Hematopoietic multipotent progenitor cell treated with erythropoietin and hydrocortisone succinate and interleukin-3 and kit ligand, for 8 days (in vitro differentiated cells): ENCODE data around the gene DNAJC2.

ENCODE experiments used
- DNase-seq: peaks from one replicate; pipeline ENCODE4 v3.0.0-alpha.2; 2015

Gene DNAJC2, protein sequence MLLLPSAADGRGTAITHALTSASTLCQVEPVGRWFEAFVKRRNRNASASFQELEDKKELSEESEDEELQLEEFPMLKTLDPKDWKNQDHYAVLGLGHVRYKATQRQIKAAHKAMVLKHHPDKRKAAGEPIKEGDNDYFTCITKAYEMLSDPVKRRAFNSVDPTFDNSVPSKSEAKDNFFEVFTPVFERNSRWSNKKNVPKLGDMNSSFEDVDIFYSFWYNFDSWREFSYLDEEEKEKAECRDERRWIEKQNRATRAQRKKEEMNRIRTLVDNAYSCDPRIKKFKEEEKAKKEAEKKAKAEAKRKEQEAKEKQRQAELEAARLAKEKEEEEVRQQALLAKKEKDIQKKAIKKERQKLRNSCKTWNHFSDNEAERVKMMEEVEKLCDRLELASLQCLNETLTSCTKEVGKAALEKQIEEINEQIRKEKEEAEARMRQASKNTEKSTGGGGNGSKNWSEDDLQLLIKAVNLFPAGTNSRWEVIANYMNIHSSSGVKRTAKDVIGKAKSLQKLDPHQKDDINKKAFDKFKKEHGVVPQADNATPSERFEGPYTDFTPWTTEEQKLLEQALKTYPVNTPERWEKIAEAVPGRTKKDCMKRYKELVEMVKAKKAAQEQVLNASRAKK

DNA sequence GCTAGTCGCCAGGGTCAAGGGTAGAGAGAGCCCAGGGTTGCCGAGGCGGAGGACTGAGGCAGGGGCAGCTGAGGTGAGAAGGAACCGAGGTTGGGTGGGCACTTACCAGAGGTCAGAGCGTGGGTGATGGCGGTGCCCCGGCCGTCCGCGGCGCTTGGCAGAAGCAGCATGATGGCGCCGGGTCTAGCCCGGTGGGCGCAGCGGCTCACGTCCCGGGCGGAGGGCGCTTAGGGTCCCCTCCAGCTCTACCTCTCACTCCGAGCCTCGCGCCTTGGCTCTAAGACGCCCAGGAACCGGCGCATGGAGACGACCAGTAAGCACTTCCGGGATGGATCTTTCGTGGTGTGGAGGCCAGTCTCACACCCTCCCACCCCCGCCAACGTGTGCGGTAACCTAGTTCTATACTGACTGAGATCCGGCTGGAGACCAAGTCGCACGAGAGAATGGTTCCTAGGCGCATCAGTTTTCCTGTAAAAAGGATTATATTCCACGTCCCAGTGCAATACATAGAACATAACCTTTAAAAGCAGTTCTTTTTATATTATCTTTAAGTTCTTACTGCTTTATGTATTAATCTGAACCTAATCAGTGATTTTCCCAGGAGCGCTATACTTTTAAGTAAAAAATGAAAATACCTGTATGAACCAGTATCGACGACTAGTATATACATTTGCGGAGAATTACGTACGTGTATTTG lies at the start of gene DNAJC2:
Gene DNAJC2, minus strand, starts transcription at position 315 of the 697 bp plus-strand sequence. Its CDS starts 145 bp downstream, at position 170.
- DNase-seq = peak; percentile 94

DNA sequence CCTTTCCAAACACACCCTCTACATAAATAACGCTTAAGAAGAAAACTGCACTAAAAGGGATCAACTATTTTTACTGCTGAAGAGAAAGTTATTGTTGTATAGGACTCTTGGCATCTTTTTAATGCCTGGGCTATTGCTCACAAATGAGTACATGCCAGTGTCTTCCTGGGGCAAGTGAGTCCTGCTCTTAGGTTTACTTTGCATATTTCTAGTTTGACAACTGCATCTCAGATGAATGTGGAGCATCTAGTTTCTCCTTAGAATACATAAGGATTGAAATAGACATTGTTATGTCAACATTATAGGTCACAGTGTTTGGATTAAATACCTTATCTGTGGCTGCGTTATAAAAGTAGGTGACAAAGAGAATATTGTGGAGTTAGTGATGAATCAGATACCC lies 47.4 kb upstream of the DNAJC2 start:
- no peak for DNase-seq

DNA sequence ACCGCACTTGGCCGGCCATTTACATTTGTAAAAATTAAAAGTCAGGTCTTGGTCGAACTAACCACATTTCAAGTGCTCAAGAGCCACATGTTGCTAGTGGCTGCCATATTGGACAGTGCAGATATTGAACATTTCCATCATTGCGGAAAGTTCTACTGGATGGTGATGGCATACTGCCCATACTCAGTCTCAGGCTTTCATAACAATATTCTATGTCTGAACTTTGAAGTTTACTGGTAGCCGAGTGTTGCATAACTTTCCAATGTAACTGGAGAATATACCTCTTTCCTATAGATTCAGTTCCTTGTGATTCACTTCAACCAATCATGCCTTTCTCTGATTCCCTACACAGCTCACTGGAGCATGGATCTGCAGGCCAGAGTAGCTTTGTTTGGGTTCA lies 46.6 kb upstream of the DNAJC2 start:
- DNase-seq = no peak

DNA sequence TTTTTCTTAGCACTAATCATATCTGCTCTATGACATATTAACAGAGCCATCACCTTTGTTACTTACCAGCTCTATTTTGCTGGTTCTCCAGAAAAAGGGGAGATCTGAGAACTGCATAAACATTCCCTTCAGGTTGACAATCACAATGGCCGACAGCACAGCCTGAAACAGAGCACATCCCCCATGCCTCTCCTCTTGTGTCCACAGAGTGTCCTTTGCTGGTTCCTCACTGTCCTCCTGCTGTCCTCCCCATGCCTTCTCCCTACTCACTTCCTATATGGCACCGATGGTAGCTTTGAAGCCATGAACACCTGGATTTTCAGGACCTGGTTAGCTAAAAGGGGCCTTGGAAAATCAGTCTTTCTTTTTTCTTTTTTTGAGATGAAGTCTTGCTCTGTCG lies 44.7 kb upstream of the DNAJC2 start:
- DNase-seq = no peak

DNA sequence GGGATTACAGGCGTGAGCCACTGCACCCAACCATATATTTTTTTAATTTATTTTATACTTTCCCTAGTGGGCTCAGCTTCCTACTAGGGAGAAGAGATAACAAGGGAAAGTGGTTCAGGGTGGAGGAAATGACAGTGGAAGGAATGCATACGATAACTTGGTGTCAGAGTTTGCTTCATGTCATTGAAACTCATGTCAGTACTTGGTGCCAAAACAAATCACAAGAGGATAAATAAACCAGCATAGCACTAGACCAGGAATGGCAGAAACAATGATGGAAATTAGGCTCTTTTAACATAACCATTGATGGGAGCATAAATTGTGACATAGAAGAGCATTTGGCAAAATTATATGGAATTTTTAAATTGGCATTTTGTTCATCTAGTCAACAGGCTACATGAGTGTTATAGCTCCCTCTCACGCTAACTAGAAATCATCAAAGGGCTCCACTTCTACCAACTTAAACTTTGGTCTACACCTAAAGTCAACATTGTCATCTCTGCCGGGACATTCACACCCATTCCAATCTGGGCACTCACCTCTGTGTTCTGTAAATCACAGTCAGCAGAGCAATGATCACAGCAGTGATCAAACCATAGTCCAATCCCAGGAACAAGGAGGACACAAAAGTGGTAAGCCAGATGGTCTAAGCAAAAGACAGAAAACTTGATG lies 44.0 kb upstream of the DNAJC2 start:
- no peak for DNase-seq

DNA sequence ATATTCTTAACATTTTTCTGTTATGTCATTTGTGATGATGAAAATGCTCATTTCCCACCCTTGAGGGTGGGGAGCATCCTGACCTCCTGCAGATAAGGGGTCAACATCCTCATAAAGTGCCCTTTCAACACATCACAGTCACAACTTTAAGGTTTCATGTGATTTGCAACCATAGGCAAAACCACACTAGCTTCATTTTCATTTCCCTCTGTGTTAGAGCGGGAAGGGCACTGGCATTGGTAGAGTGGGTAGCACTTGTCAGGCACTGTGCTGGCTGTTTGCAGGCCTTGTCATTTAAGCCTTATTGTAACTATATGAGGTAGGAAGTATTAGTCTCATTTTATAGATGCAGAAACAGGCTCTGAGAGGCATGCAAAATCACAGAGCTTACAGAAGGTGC lies 42.7 kb upstream of the DNAJC2 start:
- DNase-seq = no peak

DNA sequence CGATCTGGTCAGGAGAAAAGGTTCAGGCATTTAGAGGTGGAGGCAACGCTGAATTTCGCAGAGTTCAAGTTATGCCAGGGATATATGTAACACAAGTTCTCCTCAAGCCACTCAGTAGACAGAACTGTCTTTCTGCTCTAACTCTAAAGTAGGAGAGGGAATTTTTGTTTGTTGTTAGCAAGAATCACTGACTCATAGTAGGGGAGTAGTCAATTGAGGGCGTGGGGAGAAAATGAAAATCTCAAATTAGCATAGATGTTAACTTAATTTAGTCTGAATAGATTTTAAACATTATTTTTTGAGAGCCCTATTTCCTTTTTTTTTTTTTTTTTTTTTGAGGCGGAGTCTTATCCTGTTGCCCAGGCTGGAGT lies 37.5 kb upstream of the DNAJC2 start:
- DNase-seq = no peak

DNA sequence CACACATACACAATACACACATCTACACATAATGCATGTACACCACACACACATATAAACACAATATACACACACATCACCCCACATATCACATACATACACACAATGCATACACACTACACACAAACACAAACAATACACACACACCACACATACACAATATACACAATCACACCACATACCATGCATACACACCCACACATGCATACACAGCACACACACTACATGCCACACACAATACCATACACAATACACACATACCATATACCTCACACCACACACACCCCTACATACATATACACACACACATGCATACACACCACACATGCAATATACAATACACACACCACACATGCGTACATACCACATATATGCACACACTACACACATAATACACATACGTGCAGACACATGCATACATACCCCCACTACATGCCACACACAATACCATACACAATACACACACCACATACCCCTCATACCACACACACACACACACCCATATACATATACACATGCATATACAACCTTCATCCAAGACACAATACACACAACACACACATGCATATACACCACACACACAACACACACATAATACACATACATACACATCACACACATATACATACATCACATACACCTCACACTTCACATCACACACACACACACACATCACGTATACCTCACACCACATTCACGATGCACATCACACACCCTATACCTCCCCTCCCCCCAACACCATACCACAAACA lies 36.9 kb upstream of the DNAJC2 start:
- DNase-seq = no peak

DNA sequence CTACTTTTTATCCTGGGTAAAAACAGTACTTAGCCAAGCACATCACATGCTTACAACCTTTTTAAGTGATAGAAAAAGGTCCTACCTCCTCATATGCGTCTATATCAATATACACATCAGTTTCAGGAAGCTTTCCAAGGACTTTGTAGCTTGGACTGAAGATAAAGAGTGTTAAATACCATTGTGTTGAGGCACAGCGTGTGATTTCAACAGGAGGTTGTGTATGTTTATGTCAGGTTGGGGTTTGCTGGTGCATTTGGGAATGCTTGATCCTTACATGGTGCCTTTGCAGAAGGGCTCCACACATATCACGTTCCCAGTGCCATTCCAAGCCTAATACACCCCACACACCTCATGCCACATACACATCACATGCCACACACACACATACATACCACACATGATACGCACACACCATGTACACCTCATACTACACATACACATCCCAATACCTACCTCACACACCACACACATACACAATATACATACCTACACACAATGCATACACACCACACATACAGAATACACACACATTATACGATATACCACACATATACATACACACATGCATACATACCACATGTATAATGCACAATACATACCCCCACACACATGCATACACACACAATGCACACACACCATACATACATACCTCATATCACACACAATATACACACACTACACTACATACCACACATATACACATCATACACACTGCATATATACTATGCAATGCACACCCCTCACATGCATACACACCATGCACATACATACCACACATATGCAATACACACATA lies 36.0 kb upstream of the DNAJC2 start:
- no peak for DNase-seq

DNA sequence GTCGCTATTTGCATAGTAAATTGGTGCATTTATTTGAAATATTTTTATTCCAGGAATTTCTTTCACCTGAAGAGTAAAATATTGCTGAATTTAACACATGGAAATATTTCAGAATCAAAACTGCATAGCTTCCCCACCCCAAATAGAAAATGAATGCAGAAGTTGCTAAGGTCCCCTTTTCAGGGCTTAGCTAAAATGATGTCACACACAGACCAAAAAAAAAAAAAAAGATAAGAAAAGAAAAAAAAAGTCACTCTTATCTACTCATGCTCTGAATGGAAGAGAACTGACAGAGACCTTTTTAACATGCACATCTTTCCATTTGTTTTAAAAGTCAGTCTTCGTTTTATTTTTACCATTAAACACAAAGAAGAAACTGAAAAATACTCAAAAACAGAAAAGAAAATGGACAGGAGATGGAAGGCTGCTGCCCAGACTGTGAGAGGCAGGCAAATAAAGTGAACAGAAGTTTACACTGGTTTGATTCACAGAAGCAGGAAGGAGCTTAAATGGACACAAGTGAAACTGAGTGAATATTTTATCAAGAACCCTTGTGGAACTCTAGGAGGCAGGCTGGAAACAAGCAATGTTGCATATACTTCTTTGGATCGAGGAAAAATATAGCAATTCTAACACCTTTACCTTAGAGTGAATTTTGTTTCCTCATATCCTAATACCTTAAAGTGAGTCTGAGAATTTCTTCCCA lies 34.9 kb upstream of the DNAJC2 start:
- DNase-seq = no peak

DNA sequence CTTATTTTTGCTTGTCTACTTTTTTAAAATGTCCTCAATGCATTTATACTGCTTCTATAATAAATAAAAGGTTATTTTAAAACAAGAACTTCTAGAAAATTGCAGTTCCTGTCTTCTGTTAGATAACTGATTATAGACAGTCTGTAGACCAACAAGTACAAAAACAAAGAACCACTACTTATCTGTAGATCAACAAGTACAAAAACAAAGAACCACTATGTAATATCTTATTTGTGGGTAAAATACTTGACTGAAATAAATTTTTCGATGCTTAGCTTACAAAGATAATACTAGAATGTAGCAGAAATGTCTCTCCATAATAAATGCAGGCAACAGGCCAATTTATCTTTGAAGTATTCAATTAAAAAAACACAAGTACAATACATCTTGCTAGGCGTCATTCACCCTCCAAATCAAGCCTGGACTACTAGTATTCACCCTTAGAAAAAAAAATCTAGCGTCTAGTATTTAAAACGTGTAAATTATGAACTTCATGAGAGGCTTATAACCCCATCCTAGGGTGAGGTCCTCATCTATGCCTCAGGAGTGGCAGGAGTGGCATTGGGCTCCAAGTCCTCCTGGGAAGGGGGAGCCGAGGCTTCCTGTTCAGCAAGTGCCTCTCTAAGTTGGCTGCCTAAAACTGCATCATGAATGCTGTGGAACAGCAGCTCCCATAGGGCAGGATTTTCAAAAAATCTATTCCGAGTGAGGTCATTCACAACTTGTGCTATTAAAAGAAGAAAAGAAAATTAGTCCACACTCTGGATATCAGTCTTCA lies 29.5 kb upstream of the DNAJC2 start:
- DNase-seq = no peak

DNA sequence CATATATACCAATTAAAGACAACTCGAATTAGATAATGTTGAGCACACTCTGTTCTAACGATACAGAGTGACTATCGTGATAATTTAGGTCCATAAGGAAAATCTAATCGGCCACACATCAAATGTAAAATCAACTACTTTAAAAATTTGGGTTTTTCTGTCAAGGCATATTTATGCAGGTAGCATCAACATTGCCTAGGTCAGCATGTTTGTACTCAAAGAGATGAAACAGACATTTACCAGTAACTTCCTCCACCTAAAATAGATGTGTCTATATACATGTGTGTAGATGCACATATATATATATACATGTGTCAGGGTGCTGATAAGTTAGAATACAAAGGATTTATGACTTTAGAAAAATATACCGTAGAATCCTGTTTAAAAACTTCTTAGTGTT lies 24.9 kb upstream of the DNAJC2 start:
- DNase-seq = no peak

DNA sequence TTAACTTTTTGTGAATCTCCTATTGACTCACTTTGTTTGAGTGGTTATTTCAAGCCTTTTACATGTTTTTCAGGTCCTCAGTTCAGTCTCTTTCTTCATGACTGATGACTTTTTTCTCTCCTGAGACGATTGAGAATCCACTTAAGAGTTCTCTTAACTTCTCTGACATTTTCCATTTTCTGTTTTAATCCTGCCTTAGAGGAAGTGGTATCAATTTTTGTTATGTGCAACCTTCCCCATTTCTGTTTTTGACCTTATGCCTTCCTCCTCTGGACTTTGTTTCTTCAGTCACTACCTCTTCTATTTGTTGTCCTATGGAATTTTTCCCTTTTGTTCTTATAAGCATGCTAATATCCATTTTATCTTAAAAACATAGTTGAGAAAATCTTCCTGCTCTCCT lies 5.2 kb upstream of the DNAJC2 start:
- DNase-seq = no peak

DNA sequence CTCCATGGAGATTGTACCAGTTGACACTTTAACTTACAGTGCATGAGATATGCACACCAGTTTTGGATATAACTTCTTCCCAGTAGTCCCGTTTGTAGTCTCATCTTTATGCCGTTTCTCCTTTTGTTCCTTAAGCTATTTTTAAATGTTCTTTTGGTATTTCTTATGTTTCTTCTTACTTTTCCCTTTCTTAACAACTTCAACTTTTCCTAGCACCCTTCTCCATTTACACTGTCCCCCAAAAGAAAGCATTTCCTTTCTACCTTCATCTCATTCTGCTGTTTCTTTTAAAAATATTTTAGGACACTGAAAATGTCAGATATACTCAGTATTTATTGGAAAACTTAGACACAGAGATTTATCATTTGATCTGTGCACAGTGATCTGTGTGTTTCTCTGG lies 4.4 kb upstream of the DNAJC2 start:
- no peak for DNase-seq

DNA sequence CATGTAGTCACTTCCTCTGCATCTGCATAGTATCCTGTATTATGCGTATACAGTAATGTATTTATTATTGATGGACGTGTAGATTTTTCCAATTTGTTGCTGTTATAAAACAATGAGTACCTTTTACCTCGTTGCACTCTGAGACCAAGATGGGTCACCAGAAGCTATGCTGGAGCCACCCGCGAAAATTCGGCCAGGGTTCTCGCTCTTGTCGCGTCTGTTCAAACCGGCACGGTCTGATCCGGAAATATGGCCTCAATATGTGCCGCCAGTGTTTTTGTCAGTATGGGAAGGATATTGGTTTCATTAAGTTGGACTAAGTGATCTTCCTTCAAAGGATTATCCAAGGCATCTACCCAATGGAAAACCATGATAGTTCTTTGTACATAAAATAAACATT lies 3.9 kb upstream of the DNAJC2 start:
- peak; percentile 12 for DNase-seq

DNA sequence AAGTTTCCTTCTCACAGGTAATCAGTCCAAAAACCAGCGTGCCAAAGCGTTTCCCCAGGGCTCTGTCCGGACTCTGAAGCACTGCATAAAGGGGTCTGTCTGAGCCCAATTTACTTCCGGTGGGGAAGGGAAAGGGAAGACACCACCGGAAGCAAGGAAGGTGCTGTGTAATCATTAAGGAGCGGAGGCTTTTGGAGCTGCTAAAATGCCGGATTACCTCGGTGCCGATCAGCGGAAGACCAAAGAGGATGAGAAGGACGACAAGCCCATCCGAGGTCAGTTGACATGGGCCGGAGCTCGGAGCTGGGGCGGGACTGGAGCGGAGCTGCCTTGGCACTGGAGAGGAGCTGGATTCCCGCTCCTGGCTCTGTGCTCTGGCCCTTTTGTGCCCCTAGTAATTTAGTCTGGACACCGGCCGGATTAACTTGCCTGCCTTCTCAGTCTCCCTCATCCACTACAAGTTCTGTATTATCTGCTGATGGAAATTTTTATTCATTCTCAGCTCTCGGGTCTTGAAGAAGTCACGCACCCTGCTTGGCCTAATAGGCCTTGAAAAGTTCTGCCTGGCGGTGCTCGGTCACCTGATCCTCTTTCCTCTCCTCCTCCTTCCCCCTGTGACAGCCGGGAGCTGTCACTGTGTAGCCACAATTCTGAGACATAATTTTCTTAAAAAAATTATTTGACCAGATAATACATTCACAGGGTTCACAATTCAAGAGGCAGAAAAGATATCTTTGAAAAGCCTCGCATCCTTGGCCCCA lies 3.1 kb upstream of the DNAJC2 start, which contains the start of gene PSMC2:
Gene PSMC2, plus strand, starts transcription at position 137 of the 761 bp plus-strand sequence. Its CDS starts 69 bp downstream, at position 206.
- peak; percentile 96 for DNase-seq

DNA sequence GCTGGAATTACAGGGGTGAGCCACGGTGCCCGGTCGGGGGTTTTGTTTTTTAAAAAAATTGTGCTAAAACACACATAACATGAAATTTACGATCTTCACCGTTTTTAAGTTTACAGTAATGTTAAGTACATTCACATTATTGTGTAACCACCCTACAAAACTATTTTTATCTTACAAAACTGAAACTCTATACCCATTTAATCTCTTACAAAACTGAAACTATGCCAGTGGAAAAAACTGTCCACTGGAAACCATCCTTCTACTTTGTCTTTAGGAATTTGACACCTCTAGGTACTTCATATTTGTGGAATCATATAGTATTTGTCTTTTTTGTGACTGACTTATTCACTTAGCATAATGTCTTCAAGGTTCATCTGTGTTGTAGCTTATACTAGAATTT lies 1.8 kb upstream of the DNAJC2 start:
- no peak for DNase-seq

DNA sequence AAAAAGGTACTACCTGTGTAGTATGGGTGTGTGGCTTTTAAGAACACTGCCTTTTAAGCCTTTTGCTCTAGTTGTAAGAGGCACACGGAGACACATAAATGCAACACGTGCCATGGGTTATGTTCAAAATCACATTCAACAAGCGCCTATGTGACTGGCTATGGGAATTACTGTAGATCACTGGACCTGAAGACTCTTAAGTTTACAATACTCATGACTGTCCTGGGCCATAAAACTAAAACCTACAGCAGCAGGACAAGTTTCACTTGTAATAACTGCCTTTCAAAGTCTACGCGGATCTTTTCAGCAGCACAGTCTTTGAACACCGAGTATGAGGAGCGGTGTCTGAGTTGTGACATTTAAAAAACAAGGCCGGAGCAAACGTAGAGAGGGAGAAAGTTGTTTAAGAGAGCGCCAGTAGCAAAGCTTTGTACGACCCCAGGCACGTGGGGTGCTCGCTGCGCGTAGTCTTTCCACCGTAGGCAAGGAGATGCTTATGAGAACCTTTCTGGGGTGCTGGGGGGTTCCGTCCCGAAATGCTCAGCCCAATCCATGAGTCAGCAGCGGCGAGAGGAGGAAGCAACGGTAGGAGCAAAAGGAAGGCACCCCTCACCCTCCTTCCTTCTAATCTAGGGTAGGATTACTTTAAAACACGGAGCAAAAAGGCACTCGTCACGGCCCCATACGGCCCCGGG lies 662 bp downstream of the DNAJC2 start:
- peak; percentile 60 for DNase-seq

DNA sequence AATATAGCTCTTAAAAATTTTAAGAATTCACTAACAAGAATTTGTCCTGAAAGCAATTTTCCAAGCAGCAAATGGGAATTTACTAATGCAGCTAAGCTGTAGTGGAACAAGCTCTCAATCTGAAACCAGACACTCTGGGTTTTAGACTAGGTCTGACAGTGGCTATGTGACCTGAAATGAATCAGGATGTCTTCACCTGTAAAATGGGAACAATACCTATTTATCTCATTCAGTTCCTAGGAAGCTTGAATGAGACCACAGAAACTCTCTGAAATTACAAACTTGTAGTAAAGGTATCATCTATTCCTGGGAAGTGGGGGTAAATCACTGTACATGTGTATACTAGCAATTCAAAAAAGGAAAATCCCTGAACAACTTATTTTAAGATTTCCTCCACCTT lies 1.2 kb downstream of the DNAJC2 start:
- DNase-seq = peak; percentile 9
